H1 (cell line): ENCODE results near the gene ALOX5AP. TPM values are rescaled to one million over a fixed set of nuclear protein-coding genes. Genes with fewer than 3 reads are reported as not detected.

Experiments
- CTCF ChIA-PET: fragments of 300-600 bp; sonication (Branson Sonifier 250); formaldehyde crosslinking; loops from one replicate; lab custom pipeline; 2021; ENCODE audit not compliant: partially characterized antibody; lab: Charles Lee
- POLR2A ChIA-PET: fragments of 300-600 bp; sonication (Branson Sonifier 250); formaldehyde crosslinking; loops from one replicate; lab custom pipeline; 2021; ENCODE audit warnings: inconsistent platforms; ENCODE audit not compliant: partially characterized antibody; lab: Charles Lee
- DNase-seq, 2 experiments: peaks; one replicate each; pipeline versions ENCODE4 v3.0.0 to v3.0.0-alpha.2; 2010 to 2022; ENCODE audit warnings: low spot score in 2 of 2, low read depth in 1 of 2, mixed read lengths in 1 of 2
- FAIRE-seq: peaks from 2 replicates; lab custom pipeline; 2011; peaks lifted over from hg19 to GRCh38; lab: Jason Lieb, UNC
- H2AFZ ChIP-seq: 2 replicates; pipeline ENCODE4 v1.8.1; 2012; ENCODE audit warnings: low read length, inconsistent platforms
- H2AK5ac ChIP-seq: 2 replicates; pipeline ENCODE4 v1.6.1; 2013; ENCODE audit warnings: low read depth, low read length
- H2BK120ac ChIP-seq: replicated peaks from 2 replicates; pipeline ENCODE3; 2013; ENCODE audit warnings: low read depth, low read length, inconsistent platforms
- H2BK12ac ChIP-seq: 2 replicates; pipeline ENCODE4 v1.6.1; 2013; ENCODE audit warnings: low read depth, low read length
- H2BK15ac ChIP-seq: 2 replicates; pipeline ENCODE4 v1.6.1; 2013; ENCODE audit warnings: low read length
- H2BK20ac ChIP-seq: 2 replicates; pipeline ENCODE4 v1.6.1; 2013; ENCODE audit warnings: low read length
- H2BK5ac ChIP-seq: 2 replicates; pipeline ENCODE4 v1.6.1; 2013; ENCODE audit warnings: low read depth, low read length
- H3K14ac ChIP-seq: 2 replicates; pipeline ENCODE4 v1.6.1; 2013; ENCODE audit warnings: inconsistent platforms; ENCODE audit not compliant: insufficient read length
- H3K18ac ChIP-seq: 2 replicates; pipeline ENCODE4 v1.6.1; 2013; ENCODE audit warnings: low read length; ENCODE audit errors: extremely low read depth
- H3K23ac ChIP-seq: 2 replicates; pipeline ENCODE4 v1.6.1; 2013; ENCODE audit warnings: inconsistent platforms; ENCODE audit not compliant: insufficient read length
- H3K23me2 ChIP-seq: 2 replicates; pipeline ENCODE4 v1.6.1; 2013; ENCODE audit warnings: low read depth, low read length
- H3K27ac ChIP-seq: 2 replicates; pipeline ENCODE4 v1.6.1; 2011; ENCODE audit warnings: low read depth, low read length, inconsistent platforms
- H3K27me3 ChIP-seq, 4 experiments: replicated peaks in 1 of 4; 1 replicate in 1 of 4; 2 replicates in 3 of 4; pipeline versions ENCODE4 v1.6.1 to v1.8.1; 2011 to 2013; ENCODE audit warnings: low read length in 3 of 4, mild to moderate bottlenecking in 3 of 4, inconsistent platforms in 2 of 4, mixed read lengths in 2 of 4, moderate library complexity in 1 of 4; ENCODE audit not compliant: control insufficient read depth in 3 of 4, insufficient read depth in 3 of 4; ENCODE audit errors: extremely low read depth in 1 of 4
- H3K36me3 ChIP-seq, 4 experiments: 2 replicates each; pipeline versions ENCODE4 v1.6.1 to v1.8.1; 2011 to 2013; ENCODE audit warnings: mild to moderate bottlenecking in 4 of 4, low read length in 3 of 4, moderate library complexity in 2 of 4, control low read depth in 1 of 4, inconsistent platforms in 1 of 4; ENCODE audit not compliant: insufficient read depth in 4 of 4, control insufficient read depth in 2 of 4
- H3K4ac ChIP-seq: replicated peaks from 2 replicates; pipeline ENCODE3; 2013; ENCODE audit warnings: low read length, low read depth, mixed read lengths, inconsistent platforms; ENCODE audit not compliant: insufficient read length
- H3K4me1 ChIP-seq, 4 experiments: replicated peaks in 1 of 4; 1 replicate in 1 of 4; 2 replicates in 3 of 4; pipeline versions ENCODE4 v1.6.1 to v1.8.1; 2011 to 2013; ENCODE audit warnings: low read length in 3 of 4, inconsistent platforms in 2 of 4, mixed read lengths in 1 of 4; ENCODE audit not compliant: insufficient read depth in 4 of 4, control insufficient read depth in 3 of 4
- H3K4me2 ChIP-seq, 2 experiments: 2 replicates each; pipeline versions ENCODE4 v1.6.1 to v1.8.1; 2011 to 2013; ENCODE audit warnings: low read depth in 2 of 2, low read length in 2 of 2, control low read depth in 1 of 2, inconsistent platforms in 1 of 2, mild to moderate bottlenecking in 1 of 2; ENCODE audit not compliant: insufficient read depth in 1 of 2
- H3K4me3 ChIP-seq, 4 experiments: fragments of 200-600, 300-600 bp in 1 of 4; sonication (generic), shearing (Covaris generic), sonication (Bioruptor Twin) in 1 of 4; 2 replicates each; pipeline versions ENCODE4 v1.5.1 to v1.8.1; 2011 to 2016; ENCODE audit warnings: low read length in 4 of 4, low read depth in 3 of 4, control low read depth in 2 of 4, inconsistent platforms in 2 of 4, mild to moderate bottlenecking in 2 of 4, mixed read lengths in 1 of 4, moderate library complexity in 1 of 4; ENCODE audit not compliant: insufficient read depth in 2 of 4; ENCODE audit errors: extremely low read depth in 1 of 4
- H3K56ac ChIP-seq: replicated peaks from 2 replicates; pipeline ENCODE3; 2013; ENCODE audit warnings: low read depth, mild to moderate bottlenecking, mixed read lengths, low read length, inconsistent platforms; ENCODE audit not compliant: insufficient read length
- H3K79me1 ChIP-seq: 2 replicates; pipeline ENCODE4 v1.6.1; 2013; ENCODE audit warnings: low read depth, low read length, control low read depth
- H3K79me2 ChIP-seq, 2 experiments: 2 replicates each; pipeline versions ENCODE4 v1.6.1 to v1.8.1; 2012 to 2013; ENCODE audit warnings: low read length in 2 of 2, mild to moderate bottlenecking in 2 of 2, inconsistent platforms in 1 of 2; ENCODE audit not compliant: insufficient read depth in 2 of 2, control insufficient read depth in 1 of 2
- H3K9ac ChIP-seq, 4 experiments: replicated peaks in 1 of 4; 1 replicate in 1 of 4; 2 replicates in 3 of 4; pipeline versions ENCODE4 v1.6.1 to v1.8.1; 2011 to 2013; ENCODE audit warnings: low read depth in 3 of 4, low read length in 3 of 4, control low read depth in 2 of 4, mild to moderate bottlenecking in 2 of 4, moderate library complexity in 2 of 4, inconsistent platforms in 1 of 4; ENCODE audit errors: extremely low read depth in 1 of 4
- H3K9me3 ChIP-seq, 2 experiments: 2 replicates each; pipeline versions ENCODE4 v1.6.1 to v1.8.1; 2012 to 2013; ENCODE audit warnings: mild to moderate bottlenecking in 2 of 2, moderate library complexity in 2 of 2, control low read depth in 1 of 2, inconsistent platforms in 1 of 2, low read depth in 1 of 2, low read length in 1 of 2, mixed read lengths in 1 of 2; ENCODE audit not compliant: insufficient read depth in 2 of 2
- H4K20me1 ChIP-seq, 2 experiments: replicated peaks in 1 of 2; 2 replicates each; pipeline versions ENCODE3 to v1.8.1; 2011 to 2013; ENCODE audit warnings: inconsistent platforms in 2 of 2, low read length in 2 of 2, mild to moderate bottlenecking in 1 of 2; ENCODE audit not compliant: insufficient read depth in 2 of 2, control insufficient read depth in 1 of 2
- H4K5ac ChIP-seq: 2 replicates; pipeline ENCODE4 v1.6.1; 2013; ENCODE audit warnings: low read length, low read depth, mixed read lengths, inconsistent platforms; ENCODE audit not compliant: insufficient read length
- H4K8ac ChIP-seq: 2 replicates; pipeline ENCODE4 v1.8.0; 2013; ENCODE audit warnings: mild to moderate bottlenecking, moderate library complexity, low read length, inconsistent platforms; ENCODE audit not compliant: insufficient read depth; ENCODE audit errors: extremely low read depth
- H4K91ac ChIP-seq: replicated peaks from 2 replicates; pipeline ENCODE3; 2013; ENCODE audit warnings: low read length, mixed read lengths, inconsistent platforms; ENCODE audit not compliant: insufficient read length
- SUZ12 ChIP-seq: fragments of 200-600 bp; sonication (generic); IDR thresholded peaks from 2 replicates; pipeline ENCODE4 v1.6.1; 2012; ENCODE audit warnings: mild to moderate bottlenecking, inconsistent platforms, low read length, moderate library complexity, mixed read lengths
- TBP ChIP-seq: IDR thresholded peaks from 2 replicates; pipeline ENCODE4 v1.6.1; 2011; ENCODE audit warnings: low read depth, low read length, improper control_type of control experiment
- WGBS, 2 experiments: shearing (Covaris generic) in 1 of 2; methylation state at CpG; one replicate each; pipeline versions ENCODE4 v1.1.6 to v1.1.7; 2013 to 2015; ENCODE audit warnings: low lambda C conversion rate in 2 of 2, mixed read lengths in 2 of 2, inconsistent platforms in 1 of 2, low coverage in 1 of 2, missing lambda C conversion rate in 1 of 2; ENCODE audit not compliant: insufficient replicate concordance in 2 of 2, insufficient coverage in 1 of 2, insufficient read length in 1 of 2; ENCODE audit errors: extremely low coverage in 1 of 2, missing lambda C conversion rate in 1 of 2; 5-methylcytosine and 5-hydroxymethylcytosine counted together
- polyA plus RNA-seq, 7 experiments: library from polyadenylated mRNA; depleted of rRNA in 3 of 7; stranded (reverse) in 5 of 7; unstranded in 2 of 7; fragments of >200 nt in 5 of 7; fragments of 200-250 nt in 2 of 7; gene quantifications; 1 replicate in 5 of 7; 2 replicates in 1 of 7; 4 replicates in 1 of 7; pipeline versions ENCODE4 v1.2.1 to v1.2.3, GENCODE V29; 2011 to 2013; ENCODE audit warnings: missing spikeins in 2 of 7, mixed read lengths in 2 of 7
- total RNA-seq: library from RNA; stranded (reverse); fragmentation: NEBNext Ultra II Directional; extraction: Animal tissue kit (Norgen Biotek cat#: 25700); gene quantifications from 2 replicates; pipeline ENCODE4 v1.2.1, GENCODE V29; 2021
- TF ChIP-seq, protein P1 (sequence below): IDR thresholded peaks from 2 replicates; pipeline ENCODE4 v1.6.1; 2012; ENCODE audit warnings: inconsistent platforms

Gene ALOX5AP
- total and polyA plus RNA-seq, 2 of the 8 experiments (the other 6 are each of a cell fraction or from before 2014, with no cell fraction given), result not detected

GRCh38 chr13:30751183-30751933, 16.0 kb downstream of the ALOX5AP start:
- H3K23me2 ChIP-seq, result no peaks in the 10 kb centered on the region
- H3K27me3 ChIP-seq, result no peaks in the 10 kb centered on the region
- no peaks in the 10 kb centered on the region for H3K79me2 ChIP-seq
- no peak overlapping the region for H4K91ac ChIP-seq
- no peak overlapping the region for H2BK5ac ChIP-seq
- no peak overlapping the region for H3K23ac ChIP-seq
- 90% methylated on average over 8 of the region's 8 CpGs; no CpG with 5 or more reads in 1 of the 2 experiments for WGBS, 2 experiments
- no peak overlapping the region for H3K4me3 ChIP-seq
- no peak overlapping the region for H2BK15ac ChIP-seq
- H4K20me1 ChIP-seq, result no peaks in the 10 kb centered on the region
- ChIA-PET CTCF (interaction anchor here (1.3 kb wide), 1 partner anchor 21 kb away, joined by 3 read pairs; no protein-coding TSS in a partner anchor), POLR2A (no interaction called here)
- H2BK12ac ChIP-seq, result no peak overlapping the region
- FAIRE-seq (no peak), DNase-seq (no peak)
- no peaks in the 10 kb centered on the region for H3K4me1 ChIP-seq
- H3K36me3 ChIP-seq, result no peaks in the 10 kb centered on the region
- H3K9ac ChIP-seq, result no peak overlapping the region
- no peak overlapping the region for H3K4ac ChIP-seq
- no peaks in the 10 kb centered on the region for H3K79me1 ChIP-seq
- H2AK5ac ChIP-seq, result no peak overlapping the region
- no peaks in the 10 kb centered on the region for H3K9me3 ChIP-seq
- no peak overlapping the region for H3K27ac ChIP-seq
- no peak overlapping the region for H3K4me2 ChIP-seq
- H2AFZ ChIP-seq, result no peak overlapping the region
- no peak overlapping the region for H3K18ac ChIP-seq
- no peak overlapping the region for H3K56ac ChIP-seq
- no peak overlapping the region for H2BK20ac ChIP-seq
- H4K5ac ChIP-seq, result no peak overlapping the region
- H2BK120ac ChIP-seq, result no peak overlapping the region
- H3K14ac ChIP-seq, result no peak overlapping the region
- no peak overlapping the region for H4K8ac ChIP-seq
- TF ChIP-seq SUZ12 (no peak), TBP (no peak)
- TF ChIP-seq, protein P1, sequence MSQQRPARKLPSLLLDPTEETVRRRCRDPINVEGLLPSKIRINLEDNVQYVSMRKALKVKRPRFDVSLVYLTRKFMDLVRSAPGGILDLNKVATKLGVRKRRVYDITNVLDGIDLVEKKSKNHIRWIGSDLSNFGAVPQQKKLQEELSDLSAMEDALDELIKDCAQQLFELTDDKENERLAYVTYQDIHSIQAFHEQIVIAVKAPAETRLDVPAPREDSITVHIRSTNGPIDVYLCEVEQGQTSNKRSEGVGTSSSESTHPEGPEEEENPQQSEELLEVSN, result no peak
